BLaER1 (cell line): ENCODE data around the gene SLAMF7.
"Not testable (repeated sequence)": the region's sequence is repeated elsewhere in the genome, so short reads cannot be mapped to it uniquely, and the experiment has no call there.

ENCODE experiments used
- H3K27ac ChIP-seq: shearing (Covaris generic); formaldehyde crosslinking; 2 replicates; pipeline ENCODE4 v1.8.1; 2022
- H3K27me3 ChIP-seq: shearing (Covaris generic); formaldehyde crosslinking; 2 replicates; pipeline ENCODE4 v1.8.1; 2022
- H3K36me3 ChIP-seq: shearing (Covaris generic); formaldehyde crosslinking; 2 replicates; pipeline ENCODE4 v1.8.1; 2022
- H3K4me1 ChIP-seq: shearing (Covaris generic); formaldehyde crosslinking; 2 replicates; pipeline ENCODE4 v1.8.1; 2022
- H3K4me2 ChIP-seq: shearing (Covaris generic); formaldehyde crosslinking; 2 replicates; pipeline ENCODE4 v1.8.1; 2022
- H3K4me3 ChIP-seq: shearing (Covaris generic); formaldehyde crosslinking; 2 replicates; pipeline ENCODE4 v1.8.1; 2022
- H3K9ac ChIP-seq: shearing (Covaris generic); formaldehyde crosslinking; 2 replicates; pipeline ENCODE4 v1.8.1; 2022
- H3K9me3 ChIP-seq: shearing (Covaris generic); formaldehyde crosslinking; 2 replicates; pipeline ENCODE4 v1.8.1; 2022
- H4K20me1 ChIP-seq: shearing (Covaris generic); formaldehyde crosslinking; 2 replicates; pipeline ENCODE4 v1.8.1; 2022
- Cebpa-rat ChIP-seq: shearing (Covaris generic); IDR thresholded peaks from 2 replicates; pipeline ENCODE4 v1.8.1; 2022

Gene SLAMF7

DNA sequence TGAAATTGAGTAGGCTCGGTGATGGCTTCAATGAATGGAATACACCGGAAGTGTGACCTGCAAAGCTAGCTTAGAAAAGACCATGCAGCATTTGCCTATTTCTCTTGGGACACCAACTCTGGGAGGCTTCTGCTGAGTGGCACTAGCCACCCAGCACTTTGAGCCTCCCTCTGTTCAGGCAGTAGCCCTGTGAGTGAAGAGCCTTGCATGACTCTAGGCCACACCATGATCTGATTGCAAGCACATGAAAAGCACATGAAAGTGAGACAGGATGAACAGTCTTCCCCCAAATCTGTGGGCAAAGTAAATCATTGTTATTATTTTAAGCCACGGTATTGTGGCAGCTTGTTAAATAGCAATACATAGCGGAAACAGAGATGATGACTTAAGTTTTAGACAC is 30.2 kb upstream of the SLAMF7 start:
- peaks cover 19% of the 10 kb centered on the region for H3K36me3 ChIP-seq
- H3K27me3 ChIP-seq, result no peaks in the 10 kb centered on the region
- H3K4me2 ChIP-seq, result peak overlapping the region; percentile 88
- peak overlapping the region; percentile 85; the same call in 1 of the 2 replicates for H3K9ac ChIP-seq
- no peak for TF ChIP-seq Cebpa-rat
- H3K4me1 ChIP-seq, result peaks cover 98% of the 10 kb centered on the region
- H3K4me3 ChIP-seq, result peak overlapping the region; percentile 69
- H4K20me1 ChIP-seq, result no peaks in the 10 kb centered on the region; the same call in 1 of the 2 replicates
- H3K27ac ChIP-seq, result peak overlapping the region; percentile 88
- no peaks in the 10 kb centered on the region for H3K9me3 ChIP-seq

DNA sequence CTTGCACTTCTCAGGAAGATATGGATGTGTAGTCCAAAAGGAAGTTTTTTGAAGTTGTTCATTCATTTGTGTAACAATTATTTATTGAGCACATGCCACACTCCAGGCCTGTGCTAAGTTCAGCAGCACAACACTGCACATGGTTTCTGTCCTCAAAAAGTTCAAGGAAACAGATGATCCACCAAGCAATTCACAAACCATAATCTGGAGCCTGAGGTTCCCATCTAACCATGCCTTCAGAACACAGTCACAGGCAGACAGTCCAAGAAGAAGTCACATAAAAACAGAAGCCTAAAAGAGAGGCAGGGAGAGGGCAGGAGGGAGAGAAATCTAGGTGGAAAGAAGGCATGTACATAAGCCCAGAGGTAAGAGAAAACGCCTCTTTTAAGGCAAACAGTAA is 29.3 kb upstream of the SLAMF7 start:
- no peaks in the 10 kb centered on the region for H3K27me3 ChIP-seq
- peak overlapping the region; percentile 88 for H3K4me2 ChIP-seq
- no peaks in the 10 kb centered on the region for H3K9me3 ChIP-seq
- H3K4me1 ChIP-seq, result peaks cover 94% of the 10 kb centered on the region
- H3K9ac ChIP-seq, result peak overlapping the region; percentile 85
- no peaks in the 10 kb centered on the region for H4K20me1 ChIP-seq
- H3K36me3 ChIP-seq, result peaks cover 12% of the 10 kb centered on the region; the same call in 1 of the 2 replicates
- no peak for TF ChIP-seq Cebpa-rat
- peak overlapping the region; percentile 69 for H3K4me3 ChIP-seq
- peak overlapping the region; percentile 88 for H3K27ac ChIP-seq

DNA sequence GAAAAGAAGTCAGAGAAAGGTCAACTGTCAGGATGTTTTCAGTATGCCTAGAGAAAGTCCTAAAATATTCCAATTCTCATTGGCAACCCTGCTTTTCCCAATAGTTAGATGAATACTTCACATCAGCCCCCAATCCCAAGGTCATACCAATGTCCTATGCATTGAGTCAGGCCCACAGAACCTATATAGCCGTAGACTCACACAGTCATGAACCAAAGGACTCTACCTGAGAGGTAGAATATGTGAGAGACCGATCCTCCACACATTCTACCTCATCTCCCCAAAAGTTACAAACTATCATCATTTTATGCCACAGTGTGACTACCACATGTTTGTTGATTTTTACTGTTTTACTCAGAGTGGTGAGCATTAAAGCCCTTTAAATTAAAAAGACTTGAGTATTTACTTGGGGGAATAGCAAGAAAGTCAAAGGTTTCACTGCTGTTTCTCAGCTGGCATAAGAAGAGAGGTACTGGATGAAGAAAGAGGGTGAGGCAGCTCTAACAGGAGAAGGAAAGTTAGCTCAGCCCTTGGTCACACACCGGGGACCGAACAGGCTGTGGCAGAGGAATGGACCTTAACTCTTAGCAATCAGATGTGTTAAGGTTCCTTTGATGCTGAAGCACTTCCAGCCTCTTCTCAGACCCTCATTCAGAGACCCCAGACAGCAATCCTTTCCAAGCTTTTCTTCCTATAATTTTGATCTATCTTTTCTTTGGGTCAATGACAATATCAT is 28.4 kb upstream of the SLAMF7 start:
- Histone ChIP-seq H3K9ac (peak overlapping the region; percentile 85), H3K9me3 (no peaks in the 10 kb centered on the region), H3K27ac (peak overlapping the region; percentile 88), H3K4me3 (peak overlapping the region; percentile 69), H3K4me2 (peak overlapping the region; percentile 88), H3K27me3 (no peaks in the 10 kb centered on the region), H3K4me1 (peaks cover 84% of the 10 kb centered on the region), H4K20me1 (no peaks in the 10 kb centered on the region), H3K36me3 (peaks cover 2% of the 10 kb centered on the region; the same call in 1 of the 2 replicates)
- TF ChIP-seq Cebpa-rat, result no peak

DNA sequence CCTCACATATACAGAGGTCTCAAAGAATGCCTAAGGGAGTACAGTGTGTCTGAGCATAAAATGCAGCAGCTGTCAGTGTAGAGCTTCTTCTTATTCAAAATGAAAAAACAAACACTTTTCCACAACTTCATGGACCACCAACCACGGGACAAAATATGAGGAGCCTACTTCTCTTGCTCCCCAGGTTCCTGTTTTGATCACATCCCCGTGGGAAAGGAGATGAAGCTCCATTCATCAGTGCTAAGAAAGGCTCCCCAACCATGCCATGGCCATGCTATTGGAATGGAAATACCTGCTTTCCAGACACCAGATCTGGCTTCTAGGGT is 27.8 kb upstream of the SLAMF7 start:
- peak overlapping the region; percentile 88 for H3K27ac ChIP-seq
- H3K4me1 ChIP-seq, result peaks cover 78% of the 10 kb centered on the region
- peak overlapping the region; percentile 88 for H3K4me2 ChIP-seq
- no peaks in the 10 kb centered on the region for H4K20me1 ChIP-seq
- no peaks in the 10 kb centered on the region for H3K27me3 ChIP-seq
- peak overlapping the region; percentile 85 for H3K9ac ChIP-seq
- peak overlapping the region; percentile 69 for H3K4me3 ChIP-seq
- no peak for TF ChIP-seq Cebpa-rat
- H3K36me3 ChIP-seq, result no peaks in the 10 kb centered on the region
- H3K9me3 ChIP-seq, result no peaks in the 10 kb centered on the region

DNA sequence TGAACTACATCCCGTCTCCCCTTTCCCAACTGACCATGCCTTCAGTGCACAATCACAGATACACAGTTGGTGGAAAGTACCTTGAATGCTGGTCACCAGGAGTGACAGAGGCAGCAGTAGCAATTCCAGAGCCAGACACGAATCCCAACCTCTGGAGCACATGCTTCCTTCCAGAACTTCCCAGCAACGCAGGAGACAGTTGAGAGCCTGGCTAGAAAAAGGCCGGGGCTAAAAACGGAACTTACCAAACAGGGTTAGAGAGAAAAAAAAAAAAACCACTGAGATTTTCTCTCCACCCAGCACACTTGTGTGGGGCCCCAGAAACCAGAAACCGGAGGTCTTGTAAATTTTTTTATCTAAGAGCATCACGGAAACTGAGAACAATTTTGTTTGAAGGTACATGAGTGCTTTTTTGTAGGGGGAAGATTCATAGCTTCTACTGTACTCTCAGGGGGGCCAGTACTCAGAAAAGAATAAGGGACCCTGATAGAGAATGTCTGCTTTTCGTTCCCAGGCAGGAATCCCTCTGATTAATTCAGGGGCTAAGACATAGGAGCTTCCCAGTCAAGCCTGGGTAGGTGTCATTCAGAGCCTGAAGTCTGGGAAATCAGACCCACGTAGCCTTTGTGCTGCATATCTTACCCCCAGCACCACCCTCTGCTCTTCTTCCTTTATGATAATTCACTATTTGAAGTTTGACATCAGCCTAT is 27.3 kb upstream of the SLAMF7 start, which contains the start of gene CD48:
Gene CD48, minus strand, starts transcription at position 221 of the 710 bp plus-strand sequence. Its CDS starts 59 bp downstream, at position 162.
- H3K4me3 ChIP-seq, result peak within 1 kb of the TSS; percentile 69
- H3K4me1 ChIP-seq, result peaks cover 73% of the 10 kb centered on the region
- peak within 1 kb of the TSS; percentile 88 for H3K27ac ChIP-seq
- no peaks in the 10 kb centered on the region for H4K20me1 ChIP-seq
- H3K36me3 ChIP-seq, result no peaks in the 10 kb centered on the region
- peak within 1 kb of the TSS; percentile 85 for H3K9ac ChIP-seq
- H3K4me2 ChIP-seq, result peak within 1 kb of the TSS; percentile 88
- TF ChIP-seq Cebpa-rat, result no peak
- no peaks in the 10 kb centered on the region for H3K9me3 ChIP-seq
- H3K27me3 ChIP-seq, result no peaks in the 10 kb centered on the region

DNA sequence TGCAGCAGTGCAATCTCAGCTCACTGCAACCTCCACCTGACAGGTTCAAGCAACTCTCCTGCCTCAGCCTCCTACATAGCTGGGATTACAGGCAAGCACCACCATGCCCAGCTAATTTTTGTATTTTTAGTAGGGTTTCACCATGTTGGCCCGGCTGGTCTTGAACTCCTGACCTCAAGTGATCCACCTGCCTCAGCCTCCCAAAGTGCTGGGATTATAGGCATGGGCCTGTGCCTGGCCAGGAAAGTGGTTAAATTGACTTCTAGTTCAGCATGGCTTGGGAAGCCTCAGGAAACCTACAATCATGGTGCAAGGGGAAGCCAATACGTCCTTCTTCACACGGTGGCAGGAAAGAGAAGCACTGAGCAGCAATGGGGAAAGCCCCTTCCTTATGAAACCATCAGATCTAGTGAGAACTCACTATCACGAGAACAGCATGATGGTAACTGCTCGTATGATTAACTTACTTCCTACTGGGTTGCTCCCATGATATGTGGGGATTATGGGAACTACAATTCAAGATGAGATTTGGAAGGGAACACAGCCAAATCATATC is 26.4 kb upstream of the SLAMF7 start:
- Histone ChIP-seq H3K9ac (peak overlapping the region; percentile 85; the same call in 1 of the 2 replicates), H3K4me1 (peaks cover 65% of the 10 kb centered on the region), H3K27ac (peak overlapping the region; percentile 88), H3K4me2 (peak overlapping the region; percentile 88)
- H3K36me3 ChIP-seq, H3K9me3 ChIP-seq, H3K4me3 ChIP-seq, H3K27me3 ChIP-seq, H4K20me1 ChIP-seq: not testable (repeated sequence)

DNA sequence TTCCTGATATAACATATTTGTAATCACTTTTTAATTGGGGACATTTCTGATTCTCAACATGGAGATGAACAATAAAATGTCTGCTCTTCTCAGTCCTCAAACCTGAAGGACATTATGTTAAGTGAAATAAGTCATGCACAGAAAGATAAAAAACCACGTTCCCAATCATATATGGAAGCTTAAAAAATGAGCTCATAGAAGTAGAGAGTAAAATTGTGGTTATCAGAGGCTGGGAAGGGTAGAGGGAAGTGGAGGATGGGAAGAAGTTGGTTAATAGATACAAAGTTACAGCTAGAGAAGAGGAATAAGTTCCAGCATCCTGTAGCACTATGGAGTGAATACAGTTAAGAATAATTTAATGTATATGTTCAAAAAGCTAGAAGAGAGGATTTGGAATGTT is 25.9 kb upstream of the SLAMF7 start:
- H3K27ac ChIP-seq, result no peak overlapping the region
- H4K20me1 ChIP-seq, result no peaks in the 10 kb centered on the region
- no peaks in the 10 kb centered on the region for H3K27me3 ChIP-seq
- peaks cover 59% of the 10 kb centered on the region for H3K4me1 ChIP-seq
- peak overlapping the region; percentile 88 for H3K4me2 ChIP-seq
- no peak for TF ChIP-seq Cebpa-rat
- no peaks in the 10 kb centered on the region for H3K36me3 ChIP-seq
- no peak overlapping the region for H3K4me3 ChIP-seq
- H3K9ac ChIP-seq, result no peak overlapping the region
- H3K9me3 ChIP-seq, result no peaks in the 10 kb centered on the region

DNA sequence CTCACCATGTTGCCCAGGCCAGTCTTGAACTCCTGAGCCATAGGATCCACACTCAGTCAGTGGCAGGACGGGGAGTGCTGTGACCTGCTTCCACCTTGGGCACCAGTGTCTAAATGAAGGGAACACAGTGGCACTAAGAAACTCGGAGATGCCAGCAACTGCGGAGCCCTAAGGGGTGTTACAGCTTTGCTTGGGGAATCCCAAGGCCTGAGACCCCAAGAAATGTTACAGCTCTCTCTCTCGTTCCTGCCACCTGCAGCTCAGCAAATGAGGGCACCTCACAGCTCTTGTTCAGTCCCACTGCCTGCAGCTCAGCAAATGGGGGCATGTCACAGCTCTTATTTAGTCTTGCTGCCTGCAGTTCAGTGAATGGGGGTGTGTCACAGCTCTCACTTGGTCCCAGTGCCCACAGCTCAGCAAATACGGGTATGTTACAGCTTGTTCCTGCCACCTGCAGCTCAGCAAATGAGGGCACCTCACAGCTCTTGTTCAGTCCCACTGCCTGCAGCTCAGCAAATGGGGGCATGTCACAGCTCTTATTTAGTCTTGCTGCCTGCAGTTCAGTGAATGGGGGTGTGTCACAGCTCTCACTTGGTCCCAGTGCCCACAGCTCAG is 24.9 kb upstream of the SLAMF7 start:
- H3K4me1 ChIP-seq, result peaks cover 49% of the 10 kb centered on the region
- not testable (repeated sequence) for H3K27me3 ChIP-seq, H3K27ac ChIP-seq, H3K36me3 ChIP-seq, H3K9ac ChIP-seq, H3K9me3 ChIP-seq, H3K4me3 ChIP-seq, H4K20me1 ChIP-seq
- H3K4me2 ChIP-seq, result 0 out of 2 replicates have a peak overlapping the region, but pooled peaks have one; percentile 15

DNA sequence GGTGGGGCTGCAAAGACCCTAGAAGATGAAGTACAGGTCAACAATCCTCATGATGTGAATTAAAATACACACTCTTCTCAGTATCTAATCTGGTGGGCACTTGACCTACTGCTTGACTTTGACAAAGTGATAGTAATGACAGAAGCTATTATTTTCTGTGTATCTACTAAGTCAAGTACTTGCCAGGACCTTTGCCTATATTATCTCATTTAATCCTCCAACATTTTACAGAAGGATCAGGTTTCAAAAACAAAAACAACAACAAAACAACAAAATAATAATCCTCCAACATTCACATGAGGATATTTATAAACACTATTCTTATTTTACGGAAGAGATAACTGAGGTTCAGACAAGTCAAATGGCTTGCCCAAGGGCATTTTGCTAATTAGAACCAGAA is 23.0 kb upstream of the SLAMF7 start:
- no peaks in the 10 kb centered on the region for H3K36me3 ChIP-seq
- H3K4me2 ChIP-seq, result no peak overlapping the region
- H3K9me3 ChIP-seq, result no peaks in the 10 kb centered on the region
- H3K4me3 ChIP-seq, result no peak overlapping the region
- no peaks in the 10 kb centered on the region for H3K27me3 ChIP-seq
- no peak overlapping the region for H3K27ac ChIP-seq
- H4K20me1 ChIP-seq, result no peaks in the 10 kb centered on the region
- peaks cover 36% of the 10 kb centered on the region for H3K4me1 ChIP-seq
- TF ChIP-seq Cebpa-rat, result no peak
- H3K9ac ChIP-seq, result no peak overlapping the region

DNA sequence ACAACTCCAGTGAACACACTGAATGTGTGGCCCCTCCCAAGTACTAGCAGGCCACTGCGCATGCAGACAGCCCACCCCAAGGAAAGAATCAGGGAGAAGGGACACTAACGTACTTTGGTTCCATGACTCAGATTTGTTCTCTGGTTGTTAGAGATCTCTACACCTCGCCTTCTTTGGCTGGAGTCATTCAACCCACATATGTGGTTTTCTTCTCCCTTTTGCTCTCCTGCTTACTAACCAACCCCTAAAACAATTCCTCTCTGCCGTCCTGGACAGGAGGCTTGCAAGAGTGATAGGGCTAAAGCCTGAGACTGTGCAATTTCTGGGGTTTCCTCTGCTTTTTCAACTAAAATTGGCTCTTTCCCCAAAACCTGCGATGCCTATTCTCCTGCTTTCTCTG is 21.7 kb upstream of the SLAMF7 start:
- peaks cover 25% of the 10 kb centered on the region for H3K4me1 ChIP-seq
- no peaks in the 10 kb centered on the region for H3K9me3 ChIP-seq
- H3K27ac ChIP-seq, result no peak overlapping the region
- no peaks in the 10 kb centered on the region for H4K20me1 ChIP-seq
- H3K27me3 ChIP-seq, result no peaks in the 10 kb centered on the region
- no peak overlapping the region for H3K4me3 ChIP-seq
- no peak overlapping the region for H3K4me2 ChIP-seq
- no peak overlapping the region for H3K9ac ChIP-seq
- H3K36me3 ChIP-seq, result no peaks in the 10 kb centered on the region
- no peak for TF ChIP-seq Cebpa-rat
